WTC11 (cell line): ENCODE results near the gene DMAC1.

ENCODE experiments used
- AFF4 ChIP-seq: sonication (generic); formaldehyde crosslinking; IDR thresholded peaks from 2 replicates; pipeline ENCODE4 v1.8.1; 2023; ENCODE audit warnings: mild to moderate bottlenecking, missing genetic modification reagents, borderline replicate concordance
- ATF2 ChIP-seq: sonication (generic); formaldehyde crosslinking; IDR thresholded peaks from 2 replicates; pipeline ENCODE4 v1.8.1; 2022; ENCODE audit warnings: low read depth, missing genetic modification reagents, borderline replicate concordance
- ATF6 ChIP-seq: sonication (generic); formaldehyde crosslinking; IDR thresholded peaks from 2 replicates; pipeline ENCODE4 v1.8.1; 2023; ENCODE audit warnings: mild to moderate bottlenecking, missing genetic modification reagents
- CTCF ChIP-seq: fragments of 200-600 bp; IDR thresholded peaks from 2 replicates; pipeline ENCODE4 v1.8.0; 2022; ENCODE audit warnings: antibody characterized with exemption
- E2F1 ChIP-seq: sonication (generic); formaldehyde crosslinking; IDR thresholded peaks from 2 replicates; pipeline ENCODE4 v1.8.0; 2022; ENCODE audit warnings: mild to moderate bottlenecking, missing genetic modification reagents
- E2F5 ChIP-seq: sonication (generic); formaldehyde crosslinking; IDR thresholded peaks from 2 replicates; pipeline ENCODE4 v1.8.1; 2022; ENCODE audit warnings: mild to moderate bottlenecking, moderate library complexity, missing genetic modification reagents
- FOXP1 ChIP-seq: sonication (generic); formaldehyde crosslinking; IDR thresholded peaks from 2 replicates; pipeline ENCODE4 v1.8.0; 2022; ENCODE audit warnings: missing genetic modification reagents, mild to moderate bottlenecking, moderate library complexity, borderline replicate concordance
- JUN ChIP-seq: sonication (generic); formaldehyde crosslinking; IDR thresholded peaks from 2 replicates; pipeline ENCODE4 v1.8.0; 2023; ENCODE audit warnings: mild to moderate bottlenecking, missing genetic modification reagents
- MAX ChIP-seq: sonication (generic); formaldehyde crosslinking; IDR thresholded peaks from 2 replicates; pipeline ENCODE4 v1.8.0; 2022; ENCODE audit warnings: mild to moderate bottlenecking, missing genetic modification reagents
- SP1 ChIP-seq: sonication (generic); formaldehyde crosslinking; conservative IDR thresholded peaks from 2 replicates; pipeline ENCODE4 v1.8.1; 2022; ENCODE audit warnings: missing genetic modification reagents
- USF2 ChIP-seq: sonication (generic); formaldehyde crosslinking; IDR thresholded peaks from 2 replicates; pipeline ENCODE4 v1.8.1; 2023; ENCODE audit warnings: mild to moderate bottlenecking, missing genetic modification reagents, moderate library complexity
- ZNF512 ChIP-seq: sonication (generic); formaldehyde crosslinking; IDR thresholded peaks from 2 replicates; pipeline ENCODE4 v1.8.1; 2022; ENCODE audit warnings: missing genetic modification reagents, borderline replicate concordance

GRCh38 chr9:7790022-7790818 is 9.4 kb downstream of the DMAC1 start:
- TF ChIP-seq ATF2 (CRISPR knock-in tag): no peak
- TF ChIP-seq CTCF: no peak
- no peak for TF ChIP-seq FOXP1 (CRISPR knock-in tag)
- no peak for TF ChIP-seq ATF6
- TF ChIP-seq E2F5 (CRISPR knock-in tag): no peak
- TF ChIP-seq USF2 (CRISPR knock-in tag): no peak
- TF ChIP-seq JUN (CRISPR knock-in tag): no peak
- no peak for TF ChIP-seq MAX (CRISPR knock-in tag)
- no peak for TF ChIP-seq E2F1 (CRISPR knock-in tag)
- no peak for TF ChIP-seq SP1 (CRISPR knock-in tag)
- TF ChIP-seq ZNF512 (CRISPR knock-in tag): no peak
- no peak for TF ChIP-seq AFF4
